HG03558 (cell line): Measurements from ENCODE around the gene RASSF5.
A peak's percentile ranks its signal among the peaks of the same experiment; 100 is the strongest.
"Not testable (repeated sequence)": the region's sequence is repeated elsewhere in the genome, so short reads cannot be mapped to it uniquely, and the experiment has no call there.

ENCODE experiments used
- ATAC-seq: cut with Tn5 transposase; IDR thresholded peaks from one replicate; pipeline ENCODE4 v1.9.1; 2021; ENCODE audit warnings: moderate number of reproducible peaks; ENCODE audit not compliant: unreplicated experiment; ENCODE audit errors: extremely low read depth

RASSF5 gene

DNA sequence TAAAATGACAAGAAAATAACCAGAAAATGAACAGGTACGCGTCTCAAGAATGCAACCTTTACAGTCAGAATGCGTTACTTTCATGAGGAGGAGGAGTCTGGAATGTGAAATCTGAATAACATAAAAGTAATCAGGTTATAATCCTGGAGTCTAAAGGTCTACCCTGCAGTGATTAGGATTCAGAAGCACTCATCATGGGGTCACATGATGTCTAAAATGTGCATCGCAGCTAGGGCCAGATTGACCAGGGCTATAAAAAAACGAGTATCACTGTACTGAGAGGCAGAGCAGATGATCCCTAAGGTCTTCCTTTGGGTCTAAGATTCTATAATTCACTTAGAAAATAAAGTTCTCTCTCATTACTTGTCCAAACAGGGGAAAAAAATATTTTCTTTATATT, 97.5 kb downstream of the RASSF5 start:
- ATAC-seq = no peak

DNA sequence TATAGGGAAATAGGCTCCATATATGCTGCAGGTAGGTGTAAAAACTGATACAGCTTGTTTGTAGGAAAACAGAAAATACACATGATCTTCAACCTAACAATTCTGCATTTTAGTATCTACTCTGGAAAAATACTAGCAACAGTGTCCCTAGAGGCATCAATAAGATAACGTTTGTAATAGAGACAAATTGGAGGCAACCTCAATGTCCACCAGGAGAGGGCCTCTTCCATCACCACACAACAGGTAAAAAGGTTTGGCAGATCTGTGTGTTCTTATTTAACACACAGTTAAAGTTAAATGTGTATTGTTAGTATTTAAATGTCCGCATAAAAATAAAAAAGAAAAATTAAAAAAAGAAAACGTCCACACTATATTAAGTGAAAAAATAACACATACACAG, 99.5 kb downstream of the RASSF5 start:
- ATAC-seq = no peak

DNA sequence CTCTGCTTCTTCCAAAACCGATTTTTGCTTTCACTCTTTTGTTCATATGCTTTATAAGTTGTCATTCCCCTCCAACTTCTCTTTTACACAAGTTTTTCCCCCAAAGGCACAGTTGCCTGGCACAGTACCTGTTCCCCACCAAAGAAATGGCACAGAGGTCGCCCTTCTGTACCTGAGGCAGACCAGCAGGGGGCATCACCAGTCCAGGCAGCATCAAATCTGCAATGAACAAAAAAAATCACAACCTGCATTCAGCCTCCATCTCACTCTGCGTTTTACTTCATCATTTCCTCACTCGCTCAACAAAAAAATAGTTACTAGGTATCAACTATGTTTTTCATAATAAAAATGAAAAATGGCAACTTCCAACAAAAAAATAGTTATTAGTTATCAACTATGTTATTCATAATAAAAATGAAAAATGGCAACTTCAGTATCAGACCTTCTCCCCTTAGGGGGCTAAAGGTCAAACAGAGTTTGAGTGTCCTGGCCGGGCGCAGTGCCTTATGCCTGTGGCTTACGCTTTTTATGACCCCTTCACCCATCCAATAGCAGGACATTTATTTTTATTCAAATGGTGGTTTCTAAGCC, 100.9 kb downstream of the RASSF5 start:
- no peak for ATAC-seq

DNA sequence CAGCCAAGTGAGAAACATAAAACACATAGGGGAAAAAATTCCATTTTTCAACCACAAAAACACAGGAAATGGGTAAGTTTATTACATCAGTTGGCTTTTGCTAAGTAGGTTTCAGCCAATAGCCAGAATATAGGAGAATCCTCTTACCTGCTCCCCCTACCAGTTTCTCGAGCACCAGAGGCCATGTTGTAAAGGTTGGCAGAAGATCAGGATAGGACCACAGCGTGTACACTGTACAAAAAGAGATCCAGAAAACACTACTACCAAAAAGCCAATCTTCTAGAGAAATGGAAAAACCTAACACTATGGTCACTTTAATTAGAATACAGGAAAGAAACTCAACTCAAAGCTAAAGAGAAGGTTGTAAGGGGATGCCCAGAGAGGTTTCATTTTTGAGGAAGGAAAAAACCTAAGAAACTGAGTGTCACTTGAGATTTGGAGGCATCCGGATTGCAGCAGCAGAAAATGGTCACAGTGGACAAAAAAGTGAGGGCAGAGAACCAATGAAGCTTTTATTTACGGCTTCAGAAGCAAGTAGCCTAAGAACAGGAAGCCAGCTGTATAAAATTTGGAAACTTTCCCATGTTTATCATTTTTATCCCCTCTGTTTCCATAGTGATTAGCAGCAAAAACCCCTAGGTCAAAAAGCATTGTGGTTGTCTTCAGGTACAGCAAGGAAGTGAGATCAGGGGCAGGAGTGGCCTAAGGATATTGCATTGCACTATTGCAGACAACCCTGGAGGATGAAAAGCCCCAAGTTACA, 102.1 kb downstream of the RASSF5 start:
- no peak for ATAC-seq

DNA sequence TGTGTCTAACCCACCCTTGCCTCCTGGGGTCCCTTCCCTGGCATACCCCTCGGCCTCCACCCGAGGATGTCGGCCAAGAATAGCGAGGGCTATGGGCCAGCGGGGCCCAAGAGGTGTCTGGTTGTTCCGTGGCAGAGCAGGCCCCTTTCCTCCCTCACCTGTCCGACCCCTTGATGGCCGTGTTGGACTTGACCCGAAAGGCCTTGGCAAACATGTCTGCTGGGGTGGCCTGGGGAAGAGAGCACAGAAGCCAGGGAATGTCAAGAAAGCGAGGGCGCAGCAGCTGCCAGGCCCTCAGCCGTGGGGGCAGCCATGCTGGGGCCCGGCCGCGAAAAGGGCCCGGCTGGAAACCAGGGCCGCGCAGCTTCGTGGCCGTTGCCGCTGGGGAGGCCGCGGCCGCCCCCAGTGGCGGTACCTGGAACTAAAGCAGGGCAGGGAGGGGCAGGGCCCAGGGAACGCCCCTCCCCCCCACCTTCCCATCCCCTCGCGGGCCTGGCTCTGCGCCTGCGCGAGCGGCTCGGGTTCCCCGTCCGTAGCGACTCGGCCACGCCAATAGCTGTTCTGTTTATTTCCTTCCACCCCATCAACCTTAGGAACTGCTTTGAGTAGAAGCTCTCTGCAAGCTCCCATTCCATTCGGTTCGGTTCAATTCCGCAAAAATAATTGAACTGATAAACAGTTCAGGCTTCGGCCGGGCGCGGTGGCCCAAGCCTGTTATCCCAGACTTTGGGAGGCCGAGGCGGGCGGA, 105.0 kb downstream of the RASSF5 start, which contains the start of gene EIF2D:
Gene EIF2D, minus strand, starts transcription at position 337 of the 748 bp plus-strand sequence. Its CDS starts 123 bp downstream, at position 214.
- ATAC-seq = no peak

DNA sequence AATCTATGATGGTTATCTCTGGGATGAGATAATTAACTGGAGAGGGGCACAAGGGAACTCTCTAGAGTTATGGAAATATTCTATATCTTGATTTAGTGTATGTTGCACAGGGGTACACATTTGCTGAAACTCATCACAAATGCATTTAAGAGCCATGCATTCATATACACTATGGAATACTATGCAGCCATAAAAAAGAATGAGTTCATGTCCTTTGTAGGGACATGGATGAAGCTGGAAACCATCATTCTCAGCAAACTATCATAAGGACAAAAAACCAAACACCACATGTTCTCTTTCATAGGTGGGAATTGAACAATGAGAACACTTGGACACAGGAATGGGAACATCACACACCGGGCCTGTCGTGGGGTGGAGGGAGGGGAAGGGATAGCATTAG, 119.1 kb downstream of the RASSF5 start:
- ATAC-seq = not testable (repeated sequence)

DNA sequence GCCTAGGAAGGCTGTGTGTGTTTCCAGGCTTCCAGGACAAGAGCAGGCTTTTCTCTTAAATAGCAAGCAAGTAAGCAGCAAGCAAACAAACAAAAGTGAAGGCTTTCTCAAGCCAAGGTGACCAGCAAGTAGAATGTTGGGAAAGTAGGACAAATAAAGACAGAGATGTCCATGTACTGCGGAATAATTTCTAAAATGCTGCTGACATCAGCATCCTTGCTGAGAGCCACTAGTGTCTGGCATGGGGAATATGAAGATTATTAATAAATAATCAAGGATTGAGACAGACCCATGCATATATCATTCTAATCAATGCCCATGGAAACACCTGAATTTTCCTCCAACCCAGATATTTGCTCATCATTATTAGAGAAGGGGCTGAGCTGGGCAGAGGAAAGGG, 121.6 kb downstream of the RASSF5 start:
- ATAC-seq = no peak

DNA sequence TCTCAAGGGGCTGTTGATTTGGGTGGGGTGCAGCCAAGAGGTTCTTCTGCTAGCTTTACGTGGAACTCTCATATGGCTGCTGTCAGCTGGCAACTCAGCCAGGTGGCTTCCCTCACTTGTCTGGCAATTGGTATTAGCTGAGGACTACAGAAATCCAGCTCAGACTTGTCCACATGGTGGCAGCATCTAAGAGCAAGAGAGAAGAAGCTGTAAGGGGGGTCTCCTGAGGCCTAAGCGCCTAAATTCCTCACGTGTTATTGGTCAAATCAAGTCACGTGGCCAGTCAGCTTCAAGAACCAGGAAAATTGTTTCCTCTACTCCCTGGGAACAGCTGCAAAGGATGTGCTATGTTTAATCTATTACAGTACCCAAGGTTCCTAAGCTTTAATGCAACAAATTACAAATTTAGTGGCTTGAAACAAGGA, 123.8 kb downstream of the RASSF5 start:
- ATAC-seq = no peak

DNA sequence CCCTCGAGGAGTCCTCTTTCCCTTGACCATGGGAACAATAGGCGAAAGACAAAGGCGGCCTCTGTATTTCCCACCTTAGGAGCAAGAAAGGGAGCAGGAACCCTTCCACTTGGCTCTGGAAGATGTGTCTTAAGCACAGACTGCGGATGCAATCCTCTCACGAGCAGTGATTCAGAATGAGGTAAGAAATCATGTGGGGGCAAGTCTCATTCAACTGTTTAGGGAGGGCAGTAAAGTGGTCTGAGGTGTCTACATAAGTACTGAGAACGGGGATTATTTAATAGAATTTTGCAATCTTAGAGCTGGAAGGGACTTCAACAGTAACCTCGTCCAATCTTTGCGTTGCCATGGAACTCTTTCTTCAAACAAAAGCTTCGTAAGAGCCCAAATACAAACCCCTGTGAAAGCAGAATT, 126.4 kb downstream of the RASSF5 start:
- ATAC-seq = no peak

DNA sequence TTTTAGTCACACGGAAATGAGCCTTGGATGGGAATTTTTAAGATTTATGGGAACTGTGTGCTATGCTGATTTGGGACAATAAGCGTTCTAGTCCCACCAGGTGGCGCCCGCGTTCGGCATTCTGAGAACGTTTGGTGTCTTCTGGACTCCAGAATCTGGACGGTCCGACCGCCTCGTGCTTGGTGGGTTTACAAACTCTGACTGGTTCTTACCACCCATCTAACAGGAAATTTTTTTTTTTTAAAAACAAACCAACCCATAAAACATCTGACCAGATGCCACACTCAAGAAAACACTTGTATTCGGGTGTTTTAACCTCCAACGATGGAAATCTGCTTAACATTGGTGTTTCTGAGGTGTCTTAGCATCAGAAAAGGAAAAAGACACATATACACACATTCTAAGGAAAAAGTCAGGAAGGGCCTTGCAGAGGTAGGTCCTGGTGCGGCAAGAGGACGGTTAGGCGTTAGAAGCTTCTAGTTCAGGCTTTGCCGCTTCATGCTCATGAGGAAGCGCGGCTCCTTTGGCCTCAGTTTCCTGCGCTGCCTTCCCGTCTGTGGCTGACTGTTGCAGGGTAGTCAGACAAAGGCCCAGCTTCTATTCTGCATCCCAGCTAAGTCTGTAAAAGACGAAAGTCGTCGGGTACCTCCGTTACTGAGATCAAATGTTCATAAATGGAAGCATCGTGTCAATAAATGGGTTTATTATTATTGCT, 127.2 kb downstream of the RASSF5 start:
- ATAC-seq = no peak

DNA sequence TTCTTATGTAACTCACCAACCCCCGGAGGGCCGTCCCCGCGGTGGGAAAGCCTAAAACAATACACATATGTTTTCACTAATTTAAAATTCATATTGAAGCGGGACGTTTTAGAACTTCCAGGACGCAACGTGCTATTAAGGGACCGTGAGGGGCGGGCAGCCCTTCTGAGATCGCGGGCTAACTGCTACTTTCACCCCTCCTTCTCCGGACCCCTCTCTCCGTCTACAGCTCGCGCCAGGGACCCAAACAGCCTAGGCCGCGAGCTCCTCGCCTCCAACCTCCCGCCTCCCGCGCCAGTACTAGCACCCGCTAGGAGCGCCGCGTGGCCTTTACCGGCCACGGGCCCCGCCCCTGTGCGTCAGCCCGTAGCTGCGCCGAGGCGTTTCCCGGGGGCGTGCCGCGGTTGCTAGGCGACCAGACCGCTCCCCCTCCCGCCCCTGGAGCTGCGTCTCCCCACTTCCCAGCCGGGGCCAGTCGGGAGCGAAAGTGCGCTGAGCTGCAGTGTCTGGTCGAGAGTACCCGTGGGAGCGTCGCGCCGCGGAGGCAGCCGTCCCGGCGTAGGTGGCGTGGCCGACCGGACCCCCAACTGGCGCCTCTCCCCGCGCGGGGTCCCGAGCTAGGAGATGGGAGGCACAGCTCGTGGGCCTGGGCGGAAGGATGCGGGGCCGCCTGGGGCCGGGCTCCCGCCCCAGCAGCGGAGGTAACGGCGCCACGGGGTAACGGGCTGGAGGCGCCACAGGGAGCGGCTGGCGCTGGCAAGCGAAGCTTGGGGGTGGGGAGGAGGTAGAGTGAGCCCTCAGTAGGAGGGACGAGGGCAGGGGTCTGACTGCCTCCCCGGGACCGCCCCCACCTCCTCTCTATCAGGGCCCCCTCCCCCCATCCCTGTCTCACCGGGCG, 128.0 kb downstream of the RASSF5 start, which contains the start of gene DYRK3:
Gene DYRK3, plus strand, starts transcription at position 457 of the 898 bp plus-strand sequence. Its CDS starts 168 bp downstream, at position 625.
- peak; percentile 69 for ATAC-seq

DNA sequence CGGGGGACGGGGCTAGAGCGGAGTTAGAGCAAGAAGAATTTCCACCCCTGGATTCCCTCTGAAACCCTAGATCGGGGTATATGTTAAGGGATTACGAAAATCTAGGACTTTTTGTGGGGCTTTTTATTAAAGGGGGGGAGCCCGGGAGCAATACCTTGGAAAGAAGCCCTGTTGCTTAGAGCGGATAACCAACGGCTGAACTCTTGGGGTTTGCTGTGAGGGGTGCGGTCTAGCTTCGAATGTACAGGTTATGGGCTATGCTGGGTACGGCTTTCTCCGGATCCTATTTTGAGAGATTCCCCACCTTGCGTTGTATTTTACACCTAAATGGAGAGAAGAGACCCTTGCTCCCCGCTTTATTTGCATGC, 128.6 kb downstream of the RASSF5 start:
- no peak for ATAC-seq

DNA sequence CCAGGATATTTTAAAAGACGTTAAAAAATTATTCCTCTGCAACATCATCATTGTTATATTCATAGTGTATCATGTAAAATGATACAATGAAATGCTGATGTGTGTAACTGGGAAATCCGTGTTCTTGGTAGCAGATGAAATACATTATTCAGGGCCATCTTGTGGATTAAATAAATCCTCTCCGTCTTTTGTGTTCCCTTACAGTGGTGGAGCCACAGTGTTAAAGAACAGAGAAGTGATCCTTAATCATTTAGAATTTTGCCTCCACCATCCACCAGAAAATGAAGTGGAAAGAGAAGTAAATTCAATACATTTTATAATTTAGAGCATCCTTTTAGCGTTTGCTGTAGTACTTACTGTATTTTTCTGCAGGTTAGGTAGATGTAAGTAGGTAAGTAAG, 129.3 kb downstream of the RASSF5 start:
- no peak for ATAC-seq

DNA sequence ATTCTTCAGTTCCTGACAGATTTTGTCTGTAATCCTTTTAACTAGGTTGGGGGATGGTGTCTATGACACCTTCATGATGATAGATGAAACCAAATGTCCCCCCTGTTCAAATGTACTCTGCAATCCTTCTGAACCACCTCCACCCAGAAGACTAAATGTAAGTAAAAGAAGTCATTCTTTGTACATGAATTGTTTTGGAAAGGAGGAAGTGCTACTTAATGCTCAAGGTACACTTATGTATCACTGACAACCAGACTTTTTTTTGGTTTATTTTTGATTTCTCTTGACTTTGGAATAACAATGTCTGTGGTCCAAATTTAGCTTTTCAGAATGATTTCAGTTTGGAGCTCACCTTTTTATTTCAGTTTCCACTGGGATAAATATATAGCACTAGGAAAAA, 130.3 kb downstream of the RASSF5 start:
- no peak for ATAC-seq
